ENCODE measurements around the gene OR6S1. TPM values are rescaled to one million over a fixed set of nuclear protein-coding genes. Genes with fewer than 3 reads are reported as not detected.

Gene OR6S1
- total and polyA plus RNA-seq, 4 donors, result not detected

GRCh38 chr14:20688167-20688839 is 46.8 kb upstream of the OR6S1 start, which contains the start of gene ANG (continued):
- TF ChIP-seq CTCF (IDR thresholded peaks at IDR 0.05; ENCODE audit: low read depth, low read length, missing input control) (no peak), SP1 (IDR thresholded peaks at IDR 0.05) (peak; percentile 94)

GRCh38 chr14:20687362-20688166 is 46.1 kb upstream of the OR6S1 start:
- DNase-seq (ENCODE audit: low spot score), result no peak
- Histone ChIP-seq H3K4me3 (ENCODE audit: low read depth in 1 of 3, low read length in 3 of 3) (peak overlapping the region; percentile 50 to 63 (median 62)), H3K9ac (ENCODE audit: low read depth in 1 of 2, low read length in 2 of 2) (peak overlapping the region in 1 of 2 donors; percentile 85), H3K9me3 (ENCODE audit: control insufficient read depth in 4 of 4, low read length in 3 of 4) (no peaks in the 10 kb centered on the region), H3K4me1 (ENCODE audit: control insufficient read depth in 4 of 4, insufficient read depth in 4 of 4, low read length in 3 of 4) (peaks cover 0 to 42% (median 30%) of the 10 kb centered on the region in 4 donors), H3K36me3 (ENCODE audit: control insufficient read depth in 4 of 4, insufficient read depth in 3 of 4, low read depth in 1 of 4, low read length in 3 of 4) (peaks cover 0 to 2% (median 0%) of the 10 kb centered on the region in 4 donors), H3K27me3 (ENCODE audit: control insufficient read depth in 4 of 4, insufficient read depth in 4 of 4, low read length in 3 of 4) (no peaks in the 10 kb centered on the region), H3K27ac (ENCODE audit: low read depth in 1 of 2, low read length in 2 of 2) (peak overlapping the region; percentile 62 to 70)
- 33% methylated on average over 5 of the region's 5 CpGs for WGBS
- TF ChIP-seq MAX (IDR thresholded peaks at IDR 0.05) (no peak), NR2F2 (IDR thresholded peaks at IDR 0.05) (no peak), RXRA (IDR thresholded peaks at IDR 0.05) (peak in 1 of 2 donors; percentile 14), TAF1 (conservative IDR thresholded peaks at IDR 0.05) (peak; percentile 57), EGR1 (IDR thresholded peaks at IDR 0.05; ENCODE audit: low read depth in 2 of 2) (no peak), REST (IDR thresholded peaks at IDR 0.05) (no peak), FOXA1 (IDR thresholded peaks at IDR 0.05) (no peak), RAD21 (IDR thresholded peaks at IDR 0.05) (no peak), FOXA2 (IDR thresholded peaks at IDR 0.05) (peak; percentile 30), SP1 (IDR thresholded peaks at IDR 0.05) (peak; percentile 70), ZBTB33 (IDR thresholded peaks at IDR 0.05) (no peak), ATF3 (IDR thresholded peaks at IDR 0.05) (no peak), GABPA (IDR thresholded peaks at IDR 0.05 in 1 of 2, conservative IDR thresholded peaks at IDR 0.05 in 1 of 2) (no peak), CTCF (IDR thresholded peaks at IDR 0.05; ENCODE audit: low read depth, low read length, missing input control) (no peak), HNF4G (IDR thresholded peaks at IDR 0.05) (peak; percentile 43), JUND (IDR thresholded peaks at IDR 0.05) (no peak), HNF4A (conservative IDR thresholded peaks at IDR 0.05) (peak; percentile 39 to 82), YY1 (IDR thresholded peaks at IDR 0.05) (no peak)
